ENCODE data around the gene CYP46A1.

CYP46A1 gene

DNA sequence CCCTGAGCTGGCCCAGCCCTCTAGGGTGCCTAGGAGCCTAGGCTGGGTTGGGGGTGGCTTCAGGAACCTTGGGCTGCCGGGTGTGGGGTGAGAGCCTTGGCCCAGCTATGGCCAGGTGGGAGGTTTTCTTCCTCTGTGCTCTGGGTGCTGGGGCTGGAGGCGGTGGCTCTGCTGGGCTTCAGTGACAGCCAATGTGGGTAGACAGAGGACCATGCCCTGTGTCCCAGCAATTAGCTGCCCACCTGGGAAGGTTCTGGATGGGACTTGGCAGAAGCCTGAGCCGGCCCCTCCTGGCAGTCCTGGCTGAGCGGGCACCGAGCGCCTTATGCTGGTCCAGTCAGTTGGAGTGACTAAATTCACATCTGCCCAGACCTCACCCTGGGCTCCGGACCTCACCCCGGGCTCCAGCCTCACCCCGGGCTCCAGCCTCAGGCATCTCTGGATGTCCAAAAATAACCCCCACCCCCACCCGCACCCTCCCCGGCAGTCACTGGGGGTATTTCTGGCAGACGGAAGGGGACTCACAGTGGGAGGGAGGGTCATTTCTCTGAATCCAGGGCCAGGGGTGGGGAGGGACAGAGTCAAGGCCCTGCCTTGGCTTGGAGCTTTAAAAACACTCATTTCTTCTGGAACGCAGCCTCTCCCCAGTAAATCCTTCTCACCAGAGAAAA lies 46.9 kb downstream of the CYP46A1 start:
- DNase-seq (ENCODE audit: low read depth): no peak
- TF ChIP-seq, protein P1, sequence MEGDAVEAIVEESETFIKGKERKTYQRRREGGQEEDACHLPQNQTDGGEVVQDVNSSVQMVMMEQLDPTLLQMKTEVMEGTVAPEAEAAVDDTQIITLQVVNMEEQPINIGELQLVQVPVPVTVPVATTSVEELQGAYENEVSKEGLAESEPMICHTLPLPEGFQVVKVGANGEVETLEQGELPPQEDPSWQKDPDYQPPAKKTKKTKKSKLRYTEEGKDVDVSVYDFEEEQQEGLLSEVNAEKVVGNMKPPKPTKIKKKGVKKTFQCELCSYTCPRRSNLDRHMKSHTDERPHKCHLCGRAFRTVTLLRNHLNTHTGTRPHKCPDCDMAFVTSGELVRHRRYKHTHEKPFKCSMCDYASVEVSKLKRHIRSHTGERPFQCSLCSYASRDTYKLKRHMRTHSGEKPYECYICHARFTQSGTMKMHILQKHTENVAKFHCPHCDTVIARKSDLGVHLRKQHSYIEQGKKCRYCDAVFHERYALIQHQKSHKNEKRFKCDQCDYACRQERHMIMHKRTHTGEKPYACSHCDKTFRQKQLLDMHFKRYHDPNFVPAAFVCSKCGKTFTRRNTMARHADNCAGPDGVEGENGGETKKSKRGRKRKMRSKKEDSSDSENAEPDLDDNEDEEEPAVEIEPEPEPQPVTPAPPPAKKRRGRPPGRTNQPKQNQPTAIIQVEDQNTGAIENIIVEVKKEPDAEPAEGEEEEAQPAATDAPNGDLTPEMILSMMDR (IDR thresholded peaks at IDR 0.05; ENCODE audit: low read depth, low read length, missing control alignments): no peak
- H3K4me3 ChIP-seq (ENCODE audit: low read depth, low read length): no peak overlapping the region

DNA sequence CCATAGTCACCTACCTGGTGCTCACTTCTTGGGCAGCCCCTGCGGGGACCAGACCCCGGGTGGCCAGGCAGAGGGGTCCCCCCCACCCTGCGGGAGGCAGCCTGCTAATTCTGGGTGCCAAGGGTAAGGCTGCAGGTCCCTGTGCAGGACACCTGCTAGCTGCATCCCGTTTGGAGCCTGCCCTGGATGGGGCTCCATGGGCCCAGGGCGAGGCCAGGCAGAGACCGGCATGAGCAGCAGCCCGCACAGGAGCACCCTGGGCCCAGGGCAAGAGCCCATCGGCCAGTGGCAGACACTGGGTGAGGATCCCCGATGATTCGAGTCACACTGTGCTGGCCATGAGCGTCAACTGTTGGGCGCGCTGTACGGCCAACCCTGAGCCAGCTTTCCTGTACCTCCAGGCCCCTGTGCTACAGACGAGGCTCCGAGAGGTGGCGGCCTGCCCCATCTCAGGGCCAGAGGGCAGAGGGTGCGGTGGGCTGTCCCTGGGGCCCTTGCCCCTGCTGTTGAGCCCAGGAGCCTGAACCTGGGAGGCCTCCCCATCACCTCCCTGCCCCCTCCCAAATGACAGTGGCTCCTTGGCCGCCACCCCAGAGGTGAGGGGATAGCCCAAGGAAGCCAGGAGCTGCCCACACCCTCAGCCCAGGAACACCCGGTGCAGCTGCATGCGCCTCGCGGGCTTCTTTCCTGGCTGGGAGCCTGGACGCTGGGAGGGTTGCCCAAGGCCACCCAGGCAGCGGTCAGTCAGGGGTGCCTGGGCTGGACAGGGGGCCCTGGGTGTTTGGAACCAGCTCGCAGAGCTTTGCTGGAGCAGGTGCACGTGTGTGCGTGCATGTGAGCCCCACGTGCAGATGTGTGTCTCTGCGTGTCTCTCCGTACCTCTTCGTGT lies 47.7 kb downstream of the CYP46A1 start:
- no peak overlapping the region for H3K4me3 ChIP-seq (ENCODE audit: low read depth, low read length)
- TF ChIP-seq, protein P1 (IDR thresholded peaks at IDR 0.05; ENCODE audit: low read depth, low read length, missing control alignments): no peak

DNA sequence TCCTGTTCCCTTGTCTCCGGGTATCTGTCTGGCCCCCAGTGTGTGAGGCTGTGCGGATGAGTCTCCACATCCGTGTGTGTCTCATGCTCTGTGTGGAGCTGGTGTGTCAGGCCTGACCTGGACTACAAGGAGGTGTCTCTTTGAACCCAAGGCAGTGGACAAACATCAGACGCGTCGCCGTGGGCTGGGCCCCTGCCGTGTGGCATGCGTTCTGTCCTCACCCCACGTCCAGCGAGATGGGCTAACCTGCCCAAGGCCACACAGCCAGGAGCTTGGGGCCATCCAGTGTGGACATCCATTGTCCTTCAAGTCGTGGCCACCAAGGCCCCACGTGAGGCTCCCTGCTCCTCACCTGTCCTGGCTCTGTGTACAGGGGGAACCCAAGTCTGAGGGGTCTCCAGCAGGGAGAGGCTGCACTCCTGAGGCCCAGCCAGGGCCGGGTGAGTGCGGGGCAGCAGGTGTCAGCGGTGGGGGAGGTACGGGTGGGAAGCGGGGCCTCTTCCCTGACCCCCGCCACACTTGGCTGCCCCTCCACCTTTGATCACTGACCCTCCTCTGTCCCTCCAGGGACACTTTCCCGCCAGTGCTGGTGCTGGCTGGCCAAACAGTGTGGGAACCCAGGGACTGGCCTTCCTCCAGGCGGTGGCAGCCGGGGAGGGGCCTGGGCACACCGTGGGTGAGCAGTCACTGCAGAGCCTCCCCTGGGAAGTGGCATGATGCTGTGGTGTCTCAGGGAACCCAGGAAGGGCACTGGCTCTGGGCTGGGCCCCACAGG lies 48.5 kb downstream of the CYP46A1 start:
- TF ChIP-seq, protein P1 (IDR thresholded peaks at IDR 0.05; ENCODE audit: low read depth, low read length, missing control alignments): no peak
- no peak overlapping the region for H3K4me3 ChIP-seq (ENCODE audit: low read depth, low read length)
- DNase-seq (ENCODE audit: low read depth): no peak

More for the DNA sequence above, 47.7 kb downstream of the CYP46A1 start:
- no peak for DNase-seq (ENCODE audit: low read depth)

DNA sequence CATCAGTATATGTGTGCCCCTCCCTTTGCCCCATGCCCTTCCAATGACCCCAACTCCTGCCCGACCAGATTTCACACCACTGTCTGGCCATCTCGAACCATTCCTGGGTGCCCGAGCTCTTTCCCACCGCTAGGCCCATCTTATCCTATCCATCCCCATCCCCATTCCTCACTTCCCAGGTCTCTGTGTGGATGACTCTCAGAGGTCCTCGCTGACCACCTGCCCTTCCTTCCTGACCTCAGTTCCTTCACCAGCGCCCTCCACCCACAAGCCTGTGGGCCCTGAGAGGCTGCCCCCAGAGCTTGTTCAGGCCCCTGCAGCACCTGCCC lies 49.1 kb downstream of the CYP46A1 start:
- TF ChIP-seq, protein P1 (IDR thresholded peaks at IDR 0.05; ENCODE audit: low read depth, low read length, missing control alignments): no peak
- no peak for DNase-seq (ENCODE audit: low read depth)
- H3K4me3 ChIP-seq (ENCODE audit: low read depth, low read length): no peak overlapping the region

DNA sequence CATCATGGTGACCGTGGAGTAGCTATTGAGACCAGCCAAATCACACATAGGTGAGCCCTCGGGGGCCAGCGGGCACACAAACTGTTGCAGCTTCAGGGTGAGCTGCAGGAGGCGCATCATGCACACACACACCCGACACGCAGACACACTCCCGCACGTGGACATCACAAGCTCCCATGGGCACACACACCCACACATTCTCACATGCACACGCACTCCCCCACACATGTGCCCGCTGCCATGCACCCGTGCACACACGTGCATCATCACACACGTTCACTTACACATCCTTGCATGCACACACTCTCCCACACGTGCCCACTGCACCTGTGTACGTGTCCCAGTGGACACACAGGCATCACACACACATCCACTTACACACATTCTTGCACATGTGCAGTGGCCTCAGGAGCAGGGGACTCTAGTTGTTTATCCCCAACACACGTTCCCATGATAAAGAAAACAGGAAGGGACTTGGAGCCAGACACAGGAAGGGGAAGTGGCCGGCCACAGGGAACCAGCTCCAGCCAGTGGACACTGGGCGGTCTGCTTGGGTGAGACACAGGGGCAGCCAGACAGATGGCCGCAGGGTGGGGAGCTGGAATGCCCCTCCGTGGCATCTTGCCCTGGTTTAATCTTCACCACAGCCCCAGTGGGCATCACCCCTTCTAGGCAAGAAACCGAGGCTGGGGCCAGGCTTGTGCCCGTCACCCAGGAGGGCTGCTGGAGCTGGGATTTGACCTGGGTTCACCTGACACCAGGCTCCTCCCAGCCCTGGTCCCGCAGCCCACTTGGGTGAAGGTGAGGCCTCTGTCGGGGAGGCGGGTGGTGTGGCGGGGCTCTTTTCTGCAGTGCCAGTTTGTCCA lies 49.7 kb downstream of the CYP46A1 start:
- no peak overlapping the region for H3K4me3 ChIP-seq (ENCODE audit: low read depth, low read length)
- no peak for DNase-seq (ENCODE audit: low read depth)

More for the DNA sequence above, 49.7 kb downstream of the CYP46A1 start:
- TF ChIP-seq, protein P1 (IDR thresholded peaks at IDR 0.05; ENCODE audit: low read depth, low read length, missing control alignments): no peak

Data from GM12864 (cell line).